Measurements from ENCODE around the gene ZNF256. TPM values are rescaled to one million over a fixed set of nuclear protein-coding genes. Genes with fewer than 3 reads are reported as not detected.
"Not testable (repeated sequence)": the region's sequence is repeated elsewhere in the genome, so short reads cannot be mapped to it uniquely, and the experiment has no call there.

The ZNF256 gene
- 10 to 100 TPM in 1 of 2 donors, 1 to 10 TPM in 1; 9.6 to 15.3 TPM for total RNA-seq
- long read RNA-seq, transcript ZNF256-202 (2 exons, 1,958 nt): major isoform, 27 of 43 reads
- long read RNA-seq, transcript ZNF256-201 (3 exons, 2,172 nt): minor isoform, 15 of 43 reads
- long read RNA-seq, partial matches to known transcripts: 0 of 43 reads
- long read RNA-seq, other reads (novel, unspliced or antisense): 1 of 43 reads

DNA sequence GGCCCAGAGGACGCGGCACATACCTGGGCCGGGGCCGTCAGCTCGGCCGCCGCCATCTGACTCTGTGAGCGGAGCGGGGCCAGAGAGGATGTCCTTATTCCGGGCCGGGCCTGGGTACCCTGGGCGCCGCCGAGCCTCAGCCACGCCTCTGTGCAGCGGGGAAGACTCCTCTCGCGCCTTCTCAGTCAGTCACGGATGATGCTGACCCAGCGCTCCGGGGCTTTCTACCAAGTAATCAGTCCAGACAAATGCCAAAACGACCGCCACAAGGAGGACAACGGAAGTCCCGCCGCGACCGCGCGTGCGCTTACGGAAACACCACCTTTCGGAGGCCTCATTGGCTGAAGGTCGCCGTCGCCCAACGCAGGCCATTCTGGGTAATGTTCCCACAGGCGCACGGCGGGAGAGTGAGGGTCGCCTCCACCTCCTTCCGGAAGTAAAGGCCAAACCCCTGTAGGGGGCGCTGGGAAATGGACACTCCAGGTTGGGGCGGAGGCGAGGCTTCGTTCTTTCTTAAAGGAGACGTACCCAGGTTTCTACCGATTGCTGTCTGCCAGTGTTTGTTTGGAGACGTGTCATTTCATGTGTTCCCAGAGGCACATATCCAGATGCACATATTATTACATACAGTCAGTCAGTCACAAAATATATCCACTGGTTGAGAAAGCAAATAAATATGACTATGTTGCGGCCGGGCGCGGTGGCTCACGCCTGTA lies at the start of gene ZNF256:
TSS of gene ZNF256 (minus strand) at position 288 of the 716 bp plus-strand sequence. CDS start at position 56, 232 bp downstream.
- intact Hi-C loops (cut with DNase I): no loop called here
- DNase-seq: peak; percentile 98
- ATAC-seq: peak; percentile 99 to 100

GRCh38 chr19:57992841-57993240 lies 45.3 kb upstream of the ZNF256 start:
- intact Hi-C loops (cut with DNase I): no loop called here
- no peak for DNase-seq
- ATAC-seq: no peak

GRCh38 chr19:57978586-57979289 lies 31.2 kb upstream of the ZNF256 start:
- no peak for DNase-seq
- ATAC-seq: no peak
- intact Hi-C loops (cut with DNase I): no loop called here

DNA sequence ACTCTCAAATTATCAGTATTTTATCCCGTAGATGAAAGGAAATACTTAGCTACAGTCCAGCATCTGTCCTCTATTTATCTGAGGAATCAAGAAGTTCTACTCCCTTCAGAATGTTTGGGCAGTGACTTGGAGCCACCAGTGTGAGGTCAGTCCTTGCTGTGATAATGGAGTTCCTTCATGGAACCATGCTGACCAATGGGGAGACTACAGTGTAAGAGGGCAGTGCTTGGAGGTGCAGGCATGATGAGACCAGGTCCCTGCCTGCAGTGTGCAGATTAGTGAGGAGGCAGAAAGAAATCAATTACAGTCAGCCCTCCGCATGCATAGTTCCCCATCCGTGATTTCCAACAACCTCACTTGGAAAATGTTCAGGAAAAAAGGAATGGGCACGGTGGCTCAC lies 26.9 kb upstream of the ZNF256 start, which contains the start of gene C19orf18:
TSS of gene C19orf18 (minus strand) at position 101 of the 400 bp plus-strand sequence. CDS start 102 bp downstream, outside the sequence.
- ATAC-seq (no peak), DNase-seq (no peak)
- intact Hi-C loops (cut with DNase I): no loop called here

DNA sequence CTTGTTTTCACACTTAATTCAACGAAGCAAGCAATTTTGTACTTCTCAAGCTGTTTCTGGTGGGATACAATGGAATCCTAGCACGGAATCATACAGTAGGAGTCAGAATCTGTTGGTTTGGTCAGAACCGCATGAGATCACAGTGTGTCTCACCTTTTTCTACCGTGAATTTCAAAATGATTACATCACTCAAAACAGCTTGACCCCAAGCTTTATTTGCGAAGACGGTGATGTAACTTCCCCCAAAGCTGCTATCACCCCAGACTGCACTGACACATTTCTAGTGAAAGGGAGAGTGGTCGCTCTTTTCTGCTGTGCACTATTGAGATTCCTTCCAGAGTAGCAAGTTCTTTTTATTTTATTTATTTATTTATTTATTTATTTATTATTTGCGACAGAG lies 17.3 kb upstream of the ZNF256 start:
- DNase-seq: no peak
- no peak for ATAC-seq
- intact Hi-C loops (cut with DNase I): no loop called here

DNA sequence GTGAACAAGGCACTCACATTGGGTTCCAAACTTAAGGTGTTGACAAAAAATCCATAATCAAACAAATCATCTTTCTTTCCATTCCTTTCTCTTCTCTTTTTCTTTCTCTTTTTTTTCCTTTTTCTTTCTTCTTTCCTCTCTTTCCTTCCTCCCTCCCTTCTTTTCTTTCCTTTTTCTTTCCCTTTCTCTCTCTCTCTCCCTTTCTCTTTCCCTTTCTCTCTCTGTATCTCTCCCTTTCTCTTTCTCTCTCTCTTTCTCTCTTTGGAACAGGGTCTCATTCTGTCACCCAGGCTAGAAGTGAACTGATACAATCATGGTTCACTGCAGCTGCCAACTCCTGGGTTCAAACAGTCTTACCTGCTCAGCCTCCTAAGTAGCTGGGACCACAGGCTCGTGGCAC lies 14.3 kb upstream of the ZNF256 start:
- ATAC-seq: no peak
- DNase-seq: no peak
- intact Hi-C loops (cut with DNase I): no loop called here

GRCh38 chr19:57954996-57955395 lies 7.5 kb upstream of the ZNF256 start:
- intact Hi-C loops (cut with DNase I): no loop called here
- DNase-seq (no peak), ATAC-seq (no peak)

DNA sequence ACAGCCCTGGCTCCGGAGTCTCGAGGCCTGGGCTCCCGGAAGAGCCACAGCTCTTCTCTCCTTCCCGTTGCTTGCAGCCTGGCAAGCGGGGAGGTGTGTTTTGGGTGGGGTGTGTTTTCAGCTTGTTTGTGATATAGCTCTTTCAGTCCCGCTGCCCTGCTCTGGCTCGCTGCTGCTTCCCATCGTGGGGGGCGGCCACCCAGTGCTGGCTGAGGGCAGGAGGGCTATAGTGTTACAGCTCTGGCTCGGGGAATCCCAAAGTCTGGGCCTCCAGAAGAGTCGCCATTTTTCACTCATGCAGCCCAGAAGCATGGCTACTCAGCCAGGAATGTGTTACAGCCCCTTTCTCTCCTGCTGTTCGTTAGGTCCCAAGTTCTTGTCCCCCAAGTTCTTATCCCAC lies 2.2 kb upstream of the ZNF256 start:
- no peak for ATAC-seq
- intact Hi-C loops (cut with DNase I): no loop called here
- no peak for DNase-seq

- no peak for ATAC-seq
- peak; percentile 22 for DNase-seq
- intact Hi-C loops (cut with DNase I): no loop called here
These were observed 1.8 kb upstream of the ZNF256 start for GRCh38 chr19:57949296-57949695.

DNA sequence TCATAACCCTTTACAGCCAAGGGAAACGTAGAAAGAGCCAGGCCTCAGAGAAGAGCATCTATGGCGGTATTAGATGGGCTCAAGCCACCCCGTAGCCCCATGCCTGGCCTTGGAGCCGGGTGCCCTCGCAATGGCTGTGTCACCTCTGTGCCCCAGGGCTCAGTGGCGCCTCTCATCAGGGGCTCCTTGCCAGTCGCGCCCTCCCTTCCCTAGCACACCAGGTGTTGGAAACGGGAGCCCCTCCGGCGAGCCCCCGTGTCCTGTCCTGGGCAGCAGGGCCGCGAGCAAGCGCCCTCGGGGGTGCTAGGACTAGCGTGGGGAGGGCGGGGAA lies 453 bp downstream of the ZNF256 start:
- intact Hi-C loops (cut with DNase I): no loop called here
- no peak for ATAC-seq
- DNase-seq: peak; percentile 28

DNA sequence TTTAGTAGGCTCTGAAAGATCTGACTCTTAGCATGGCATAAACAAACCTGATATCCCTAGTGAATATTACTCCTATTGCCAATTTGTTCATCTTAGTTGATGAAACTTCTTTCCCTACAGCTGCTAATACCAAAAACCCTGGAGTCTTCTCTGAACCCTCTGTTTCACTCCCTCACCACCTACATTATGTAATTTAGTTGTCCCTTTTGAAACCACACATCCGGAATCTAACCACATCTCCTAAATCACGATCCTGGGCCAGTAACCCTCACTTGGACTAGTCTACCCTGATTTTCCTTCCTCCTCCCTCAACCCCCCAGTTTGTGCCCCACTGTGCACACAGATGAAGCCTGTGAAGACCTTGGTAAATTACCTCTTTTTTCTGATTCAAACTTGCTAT lies 1.2 kb downstream of the ZNF256 start:
- DNase-seq (no peak), ATAC-seq (no peak)
- intact Hi-C loops (cut with DNase I): no loop called here

DNA sequence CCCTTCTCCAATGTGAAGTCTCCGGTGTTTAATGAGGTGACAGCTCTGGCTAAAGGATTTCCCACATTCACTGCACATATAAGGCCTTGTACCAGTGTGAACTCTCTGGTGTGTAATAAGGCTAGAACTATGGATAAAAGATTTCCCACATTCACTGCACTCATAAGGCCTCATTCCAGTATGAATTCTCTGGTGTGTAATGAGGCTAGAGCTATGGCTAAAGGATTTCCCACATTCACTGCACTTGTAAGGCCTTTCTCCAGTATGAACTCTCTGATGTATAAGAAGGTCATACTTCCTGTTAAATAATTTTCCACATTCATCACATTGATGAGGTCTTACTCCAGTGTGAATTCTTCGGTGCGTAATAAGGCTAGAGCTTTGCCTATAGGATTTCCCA lies 5.9 kb downstream of the ZNF256 start:
- no peak for ATAC-seq
- DNase-seq: no peak
- intact Hi-C loops (cut with DNase I): no loop called here

DNA sequence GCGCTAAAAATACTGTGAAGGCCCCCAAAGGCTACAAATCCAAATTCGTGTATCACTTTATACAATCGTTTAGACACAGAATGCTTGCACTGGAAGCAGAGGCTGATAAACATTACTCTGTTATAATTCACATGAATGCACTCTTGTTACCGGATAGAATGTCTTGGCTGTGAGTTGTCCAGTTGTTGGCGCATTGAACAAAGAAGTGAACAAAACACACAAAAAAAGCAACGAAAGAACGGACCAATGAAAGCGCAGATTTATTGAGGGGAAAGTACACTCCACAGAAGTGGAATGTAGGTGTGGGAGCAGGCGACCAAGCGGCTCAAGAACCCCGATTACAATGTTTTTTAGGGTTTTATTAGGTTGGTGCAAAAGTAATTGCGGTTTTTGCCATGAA lies 11.8 kb downstream of the ZNF256 start:
- DNase-seq (no peak), ATAC-seq (no peak)
- intact Hi-C loops (cut with DNase I): no loop called here

DNA sequence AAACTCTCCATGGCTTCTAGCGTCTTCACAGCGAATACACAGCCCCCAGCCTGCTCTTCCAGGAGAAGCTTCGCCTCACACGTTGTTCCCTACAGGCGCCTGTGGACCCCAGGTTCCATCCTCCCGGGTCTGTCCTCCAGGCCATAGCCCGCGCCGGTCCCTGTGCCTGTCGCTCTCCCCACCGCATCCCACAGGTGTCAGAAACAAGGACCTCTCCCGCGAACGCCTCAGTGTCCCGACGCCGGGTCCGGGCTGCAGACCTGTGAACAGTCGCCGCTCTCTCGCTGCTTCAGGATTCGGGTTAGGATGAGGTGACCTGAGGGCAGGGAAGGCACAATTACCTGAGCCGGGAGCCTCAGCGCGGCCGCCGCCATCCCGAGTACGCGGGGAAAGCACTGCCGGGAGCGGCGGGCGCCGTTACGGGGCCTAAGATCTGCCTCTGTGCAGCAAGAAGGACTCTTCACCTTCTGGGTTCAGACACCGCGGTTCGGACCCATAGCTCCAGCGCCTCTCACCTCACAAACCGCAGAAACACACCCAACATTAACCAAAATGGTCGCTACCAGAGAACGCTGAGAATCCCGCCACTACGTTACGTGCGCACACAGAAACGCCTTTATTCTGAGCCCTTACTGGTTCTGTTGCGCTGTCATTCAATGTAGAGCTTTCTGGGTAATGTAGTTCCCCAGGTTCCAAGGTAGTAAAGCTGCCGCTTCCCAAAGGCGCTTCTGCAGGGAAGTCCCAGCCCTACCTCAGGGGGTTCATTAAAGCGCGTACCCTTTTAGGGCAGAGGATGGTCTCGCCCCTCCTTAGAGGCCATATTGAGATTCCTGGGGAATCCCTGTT lies 12.5 kb downstream of the ZNF256 start, which contains the start of gene ZNF418:
TSS of gene ZNF418 (minus strand) at position 583 of the 846 bp plus-strand sequence. CDS start 1,580 bp downstream, outside the sequence.
- DNase-seq (peak; percentile 57), ATAC-seq (peak; percentile 99 to 100)
- intact Hi-C loops (cut with DNase I): no loop called here

- ATAC-seq (no peak), DNase-seq (no peak)
- intact Hi-C loops (cut with DNase I): no loop called here
These were observed 19.9 kb downstream of the ZNF256 start for GRCh38 chr19:57927587-57927986.

DNA sequence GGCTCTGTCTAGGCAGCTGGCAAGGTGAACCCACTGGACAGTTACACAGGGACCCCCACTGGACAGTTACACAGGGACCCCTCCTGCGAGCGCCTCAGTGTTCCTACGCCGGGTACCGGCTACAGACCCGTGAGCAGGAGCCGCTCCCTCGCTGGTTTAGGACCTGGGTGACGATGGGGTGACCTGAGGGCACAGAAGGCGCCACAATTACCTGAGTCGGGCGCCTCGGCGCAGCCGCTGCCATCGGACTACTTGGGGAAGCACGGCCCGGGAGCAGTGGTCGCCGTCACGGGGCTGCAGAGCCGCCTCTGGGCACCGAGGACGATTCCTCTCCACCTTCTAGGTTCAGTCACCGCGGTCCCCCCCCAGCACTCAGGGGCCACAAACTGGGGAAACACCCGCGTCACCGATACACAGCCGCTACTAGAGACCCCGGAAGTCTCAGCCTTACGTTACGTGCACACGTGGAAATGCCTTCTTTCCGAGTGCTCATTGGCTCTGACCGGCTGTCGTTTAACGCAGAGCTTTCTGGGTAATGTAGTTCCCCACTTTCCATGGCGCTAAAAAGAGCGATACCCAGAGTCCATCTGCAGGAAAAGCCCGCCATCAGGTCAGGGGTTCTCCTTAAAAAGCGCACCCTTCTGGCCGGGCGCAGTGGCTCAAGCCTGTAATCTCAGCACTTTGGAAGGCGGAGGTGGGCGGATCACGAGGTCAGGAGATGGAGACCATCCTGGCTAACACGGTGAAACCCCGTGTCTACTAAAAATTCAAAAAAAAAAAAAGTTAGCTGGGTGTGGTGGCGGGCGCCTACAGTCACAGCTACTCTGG lies 31.1 kb downstream of the ZNF256 start, which contains the start of gene ZNF417:
TSS of gene ZNF417 (minus strand) at position 425 of the 828 bp plus-strand sequence. CDS start at position 244, 181 bp downstream.
- intact Hi-C loops (cut with DNase I): not testable (repeated sequence)
- peak; percentile 99 to 100 for ATAC-seq
- peak; percentile 87 for DNase-seq

GRCh38 chr19:57914531-57914930 lies 33.0 kb downstream of the ZNF256 start:
- intact Hi-C loops (cut with DNase I): no loop called here
- DNase-seq (no peak), ATAC-seq (no peak)

DNA sequence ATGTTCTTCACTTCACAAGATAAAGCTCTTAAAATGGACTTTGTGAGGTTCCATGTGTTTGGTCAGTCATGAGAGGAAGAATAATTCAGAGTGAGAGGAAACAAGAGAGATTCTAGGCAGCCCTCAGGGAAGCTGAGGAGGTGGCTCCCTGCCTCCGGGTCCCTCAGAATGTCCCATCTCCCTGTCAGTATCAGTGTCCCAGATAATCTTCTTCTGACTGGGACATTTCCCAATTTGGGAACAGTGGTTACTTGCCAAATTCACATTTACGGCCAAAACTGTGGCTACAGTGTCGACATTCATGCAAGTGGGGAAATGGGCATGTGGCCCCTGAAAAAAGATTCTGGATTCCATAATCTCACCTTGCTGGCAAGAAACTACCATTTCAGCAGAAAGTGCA lies 40.1 kb downstream of the ZNF256 start:
- ATAC-seq: no peak
- intact Hi-C loops (cut with DNase I): loop anchor here in 1 of 2 donors (10.0 kb wide), 1 partner anchor 803 kb away; no protein-coding TSS in a partner anchor
- no peak for DNase-seq

Data from left cardiac atrium (tissue), 4 donors.